Mucosa of descending colon (tissue), 3 donors: ENCODE data around the gene CCDC182. TPM values are rescaled to one million over a fixed set of nuclear protein-coding genes. Genes with fewer than 3 reads are reported as not detected.

Experiments used
- ATAC-seq: fragments of 200-7000 bp; cut with Tn5 transposase; one replicate; pipeline ENCODE4 v1.9.1; 2020; ENCODE audit warnings: mild to moderate bottlenecking, moderate library complexity
- DNase-seq, 3 donors: peaks; one replicate each; pipeline ENCODE4 v3.0.0-alpha.2; 2020
- H3K36me3 ChIP-seq: fragments of 200-600 bp; one replicate; pipeline ENCODE4 v1.8.0; 2021; ENCODE audit warnings: low read depth, mild to moderate bottlenecking
- H3K4me1 ChIP-seq: fragments of 200-600 bp; one replicate; pipeline ENCODE4 v1.8.0; 2021; ENCODE audit warnings: low read depth, mild to moderate bottlenecking
- H3K4me3 ChIP-seq: fragments of 200-600 bp; one replicate; pipeline ENCODE4 v1.8.0; 2021; ENCODE audit warnings: mild to moderate bottlenecking
- H3K9me3 ChIP-seq: fragments of 200-600 bp; one replicate; pipeline ENCODE4 v1.8.0; 2021; ENCODE audit warnings: mild to moderate bottlenecking
- intact Hi-C, 2 donors: fragments of 100-400 bp; cut with DNase I in 1 of 2; cut with micrococcal nuclease in 1 of 2; formaldehyde crosslinking; loops; one replicate each; pipeline versions ENCODE4 v1.11.0 to v1.11.1; 2022; cut with DNase I, micrococcal nuclease
- total RNA-seq, 3 donors: library from RNA; stranded (reverse); fragmentation: NEBNext Ultra II Directional in 2 of 3; extraction: Animal tissue kit (Norgen Biotek cat#: 25700) in 2 of 3; gene quantifications; one replicate each; pipeline versions ENCODE4 v1.2.1 to v1.2.4, GENCODE V29; 2021 to 2023
- TF ChIP-seq, protein P1 (sequence below): fragments of 200-600 bp; IDR thresholded peaks from one replicate; pipeline ENCODE4 v1.8.0; 2022; ENCODE audit warnings: antibody characterized with exemption, mild to moderate bottlenecking
- donor health status: DM: no; HTN: no; CAD: no; lungs with moderate emphysema.
- donor health status: DM: no; HTN: no; CAD: no.
- donor health status: DM: no; HTN: yes; CAD: no.

Gene CCDC182
- total RNA-seq, 3 donors from 2014 or later, result not detected

DNA sequence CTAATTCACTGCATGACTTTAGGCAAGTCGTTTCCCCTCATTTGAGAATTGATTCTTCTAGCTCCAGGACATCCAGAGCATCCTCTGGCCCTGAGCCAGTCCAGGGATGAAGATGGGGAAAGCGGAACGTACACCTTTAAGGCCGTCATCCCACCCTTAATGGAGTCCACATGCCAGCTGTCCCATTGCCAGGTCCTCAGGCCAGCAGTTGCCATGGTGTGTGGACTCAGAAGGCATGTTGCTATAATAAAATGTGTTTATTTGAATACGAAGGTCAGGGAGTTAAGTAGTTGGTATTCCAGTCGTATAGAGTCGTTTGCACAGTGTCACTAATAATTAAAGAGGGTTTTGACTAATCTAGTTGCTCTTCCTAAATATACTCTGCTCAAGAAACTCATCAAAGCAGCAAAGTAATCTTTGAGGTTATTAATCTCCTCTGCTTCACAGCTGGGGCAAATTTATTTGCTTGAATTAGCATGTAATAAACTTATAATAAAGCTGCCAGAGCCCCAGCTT lies 30.4 kb downstream of the CCDC182 start:
- intact Hi-C loops, result no loop called here
- Histone ChIP-seq H3K4me1 (no peaks in the 10 kb centered on the region), H3K4me3 (no peak overlapping the region), H3K9me3 (no peaks in the 10 kb centered on the region), H3K36me3 (no peaks in the 10 kb centered on the region)
- TF ChIP-seq, protein P1, sequence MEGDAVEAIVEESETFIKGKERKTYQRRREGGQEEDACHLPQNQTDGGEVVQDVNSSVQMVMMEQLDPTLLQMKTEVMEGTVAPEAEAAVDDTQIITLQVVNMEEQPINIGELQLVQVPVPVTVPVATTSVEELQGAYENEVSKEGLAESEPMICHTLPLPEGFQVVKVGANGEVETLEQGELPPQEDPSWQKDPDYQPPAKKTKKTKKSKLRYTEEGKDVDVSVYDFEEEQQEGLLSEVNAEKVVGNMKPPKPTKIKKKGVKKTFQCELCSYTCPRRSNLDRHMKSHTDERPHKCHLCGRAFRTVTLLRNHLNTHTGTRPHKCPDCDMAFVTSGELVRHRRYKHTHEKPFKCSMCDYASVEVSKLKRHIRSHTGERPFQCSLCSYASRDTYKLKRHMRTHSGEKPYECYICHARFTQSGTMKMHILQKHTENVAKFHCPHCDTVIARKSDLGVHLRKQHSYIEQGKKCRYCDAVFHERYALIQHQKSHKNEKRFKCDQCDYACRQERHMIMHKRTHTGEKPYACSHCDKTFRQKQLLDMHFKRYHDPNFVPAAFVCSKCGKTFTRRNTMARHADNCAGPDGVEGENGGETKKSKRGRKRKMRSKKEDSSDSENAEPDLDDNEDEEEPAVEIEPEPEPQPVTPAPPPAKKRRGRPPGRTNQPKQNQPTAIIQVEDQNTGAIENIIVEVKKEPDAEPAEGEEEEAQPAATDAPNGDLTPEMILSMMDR, result no peak
- DNase-seq (no peak), ATAC-seq (no peak)

DNA sequence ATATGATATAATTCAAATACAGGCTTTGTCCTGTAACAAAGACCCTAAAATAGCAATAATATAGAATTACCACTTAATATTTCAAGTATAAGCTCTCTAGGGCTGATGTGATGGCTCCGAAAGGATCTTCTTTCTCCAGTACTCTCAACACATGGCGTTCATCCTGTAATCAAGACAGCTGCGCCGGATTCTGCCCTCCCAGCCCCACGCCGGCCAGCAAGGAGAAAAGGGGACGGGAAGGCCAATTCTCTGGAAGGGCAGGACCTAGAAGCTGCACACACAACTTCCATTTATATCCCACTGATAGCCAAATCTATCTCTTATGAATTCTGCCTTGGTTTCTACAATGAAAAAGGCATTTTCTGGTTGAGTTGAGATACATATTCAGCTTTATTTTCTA lies 32.0 kb downstream of the CCDC182 start:
- Histone ChIP-seq H3K36me3 (no peaks in the 10 kb centered on the region), H3K4me1 (no peaks in the 10 kb centered on the region), H3K9me3 (no peaks in the 10 kb centered on the region), H3K4me3 (no peak overlapping the region)
- ATAC-seq, result no peak
- TF ChIP-seq, protein P1, result no peak
- intact Hi-C loops, result no loop called here
- DNase-seq, result no peak

DNA sequence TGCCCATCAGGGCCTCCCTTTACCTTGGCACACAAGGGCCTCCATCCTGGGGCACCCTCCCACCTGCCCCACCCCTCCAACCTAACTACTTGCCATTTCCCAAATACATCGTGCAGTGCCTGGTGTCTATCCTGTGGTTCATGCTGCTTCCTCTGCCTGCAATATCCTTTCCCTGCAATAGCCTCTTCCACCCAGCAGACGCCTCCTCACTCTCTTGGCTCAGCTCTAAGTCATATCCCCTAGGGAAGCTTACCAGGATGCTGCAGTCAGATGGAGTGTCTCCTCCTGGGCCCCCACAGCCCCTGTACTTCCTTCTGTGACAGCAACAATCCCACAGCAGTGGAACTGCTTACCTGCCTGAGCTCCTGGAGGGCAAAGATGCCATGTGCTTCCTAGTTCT lies 36.7 kb downstream of the CCDC182 start:
- no peaks in the 10 kb centered on the region for H3K9me3 ChIP-seq
- ATAC-seq (no peak), DNase-seq (no peak)
- no peak overlapping the region for H3K4me3 ChIP-seq
- H3K4me1 ChIP-seq, result no peaks in the 10 kb centered on the region
- intact Hi-C loops, result no loop called here
- TF ChIP-seq, protein P1, result no peak
- H3K36me3 ChIP-seq, result no peaks in the 10 kb centered on the region

DNA sequence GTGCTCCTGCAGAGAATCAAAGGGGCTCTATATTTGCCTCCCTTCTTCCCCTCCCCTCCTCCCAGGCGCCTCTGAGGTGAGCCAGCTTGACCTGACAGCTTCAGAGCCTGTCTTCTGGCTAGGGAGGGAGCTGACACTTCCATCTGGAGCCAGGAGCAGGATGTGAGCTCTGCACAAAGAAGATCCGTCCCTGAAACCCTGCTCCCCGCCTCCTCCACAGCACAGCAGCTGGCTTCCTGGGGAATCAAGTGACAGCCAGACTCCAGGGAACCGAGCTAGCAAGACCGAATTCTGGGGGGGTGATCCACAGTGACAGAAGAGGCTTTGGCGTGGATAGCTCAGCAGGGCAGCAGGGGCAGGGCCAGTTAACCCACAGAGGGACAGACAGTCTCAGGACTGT lies 37.2 kb downstream of the CCDC182 start:
- no peaks in the 10 kb centered on the region for H3K4me1 ChIP-seq
- TF ChIP-seq, protein P1, result no peak
- no peaks in the 10 kb centered on the region for H3K36me3 ChIP-seq
- intact Hi-C loops, result no loop called here
- no peak overlapping the region for H3K4me3 ChIP-seq
- ATAC-seq (no peak), DNase-seq (no peak)
- no peaks in the 10 kb centered on the region for H3K9me3 ChIP-seq

DNA sequence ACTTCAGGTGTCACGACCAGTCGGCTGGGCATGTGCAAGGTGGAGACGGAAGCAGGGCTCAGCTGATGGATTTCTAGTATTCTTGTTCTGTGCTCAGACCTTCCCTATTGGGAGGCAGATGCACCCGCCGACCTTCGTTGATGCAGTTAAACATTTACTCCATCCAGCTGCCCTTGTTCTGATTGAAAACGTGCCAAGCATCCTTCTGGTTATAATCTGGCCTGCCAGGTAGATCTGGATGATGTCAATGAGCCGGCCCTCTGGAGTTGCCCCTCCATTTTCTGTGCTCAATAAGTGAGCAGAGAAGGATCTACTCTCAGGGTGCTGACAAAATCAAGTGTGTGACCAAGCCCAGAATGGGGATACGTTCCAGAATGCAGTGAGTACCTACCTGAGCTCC lies 38.3 kb downstream of the CCDC182 start:
- no peaks in the 10 kb centered on the region for H3K4me1 ChIP-seq
- no peaks in the 10 kb centered on the region for H3K36me3 ChIP-seq
- ATAC-seq (peak; percentile 37), DNase-seq (no peak)
- H3K9me3 ChIP-seq, result no peaks in the 10 kb centered on the region
- TF ChIP-seq, protein P1, result no peak
- no peak overlapping the region for H3K4me3 ChIP-seq
- intact Hi-C loops, result no loop called here
